Heart left ventricle (tissue), 16 donors: Measurements from ENCODE around the gene BICD1. TPM values are rescaled to one million over a fixed set of nuclear protein-coding genes. Genes with fewer than 3 reads are reported as not detected.

Source experiments
- ATAC-seq, 4 donors: fragments of 200-7000 bp; cut with Tn5 transposase; one replicate each; pipeline ENCODE4 v1.9.1; 2020 to 2022; ENCODE audit warnings: moderate library complexity in 4 of 4, mild to moderate bottlenecking in 3 of 4, moderate number of reproducible peaks in 1 of 4
- DNase-seq, 5 donors: peaks; one replicate each; pipeline ENCODE4 v3.0.0-alpha.2; 2020
- H3K27ac ChIP-seq, 12 donors: fragments of 200-600 bp; sonication (generic) in 4 of 12; one replicate each; pipeline versions ENCODE4 v1.5.0 to v1.8.0; 2016 to 2022; ENCODE audit warnings: mild to moderate bottlenecking in 2 of 12
- H3K27me3 ChIP-seq, 9 donors: fragments of 200-600 bp; sonication (generic) in 2 of 9; one replicate each; pipeline versions ENCODE4 v1.5.1 to v1.8.0; 2016 to 2022; ENCODE audit warnings: mild to moderate bottlenecking in 3 of 9
- H3K36me3 ChIP-seq, 9 donors: fragments of 200-600 bp; sonication (generic) in 2 of 9; one replicate each; pipeline versions ENCODE4 v1.5.0 to v1.8.0; 2018 to 2022; ENCODE audit warnings: mild to moderate bottlenecking in 2 of 9
- H3K4me1 ChIP-seq, 12 donors: fragments of 200-600 bp; sonication (generic) in 4 of 12; one replicate each; pipeline versions ENCODE4 v1.5.0 to v1.8.0; 2016 to 2022; ENCODE audit warnings: mild to moderate bottlenecking in 3 of 12
- H3K4me3 ChIP-seq, 12 donors: fragments of 200-600 bp; sonication (generic) in 4 of 12; one replicate each; pipeline versions ENCODE4 v1.5.0 to v1.8.0; 2017 to 2022; ENCODE audit warnings: mild to moderate bottlenecking in 9 of 12, moderate library complexity in 4 of 12
- H3K9me3 ChIP-seq, 12 donors: fragments of 200-600 bp; sonication (generic) in 4 of 12; one replicate each; pipeline versions ENCODE4 v1.5.0 to v1.8.0; 2016 to 2022; ENCODE audit warnings: mild to moderate bottlenecking in 1 of 12
- CTCF ChIP-seq, 12 donors: fragments of 200-600 bp; sonication (generic) in 4 of 12; IDR thresholded peaks; one replicate each; pipeline versions ENCODE4 v1.5.0 to v1.8.0; 2018 to 2022; ENCODE audit warnings: antibody characterized with exemption in 12 of 12, mild to moderate bottlenecking in 5 of 12
- POLR2A ChIP-seq, 2 donors: fragments of 450-650 bp; IDR thresholded peaks; one replicate each; pipeline ENCODE4 v1.6.1; 2017; ENCODE audit warnings: antibody characterized with exemption in 2 of 2, mild to moderate bottlenecking in 2 of 2, moderate library complexity in 2 of 2
- WGBS, 4 donors: extraction: QIAGEN DNeasy Blood & Tissue Kit in 2 of 4; methylation state at CpG; one replicate each; pipeline versions ENCODE4 v1.1.5 to v1.1.7; 2013 to 2018; 5-methylcytosine and 5-hydroxymethylcytosine counted together
- intact Hi-C, 10 donors: fragments of 100-400 bp; cut with DNase I; formaldehyde crosslinking; loops; one replicate each; pipeline versions ENCODE4 v1.11.1 to v1.14.2; 2022
- polyA plus RNA-seq, 2 donors: library from polyadenylated mRNA; stranded (reverse); fragments of 200-250 nt; gene quantifications; one replicate each; pipeline ENCODE4 v1.2.3, GENCODE V29; 2013
- total RNA-seq, 9 donors: library from RNA; depleted of rRNA in 2 of 9; stranded (reverse); fragments of >200 nt in 2 of 9; fragmentation: NEBNext Ultra II Directional in 3 of 9; extraction: Animal tissue kit (Norgen Biotek cat#: 25700) in 3 of 9; gene quantifications; one replicate each; pipeline versions ENCODE4 v1.1.0 to v1.2.4, GENCODE V29; 2016 to 2023
- donor health status: ischemic (EF 13 %, LVEDD 7.1; RV severe dilation, severe dysfunction).
- donor health status: healthy with polysubstance abuse.
- donor health status: DM: no; HTN: yes; CAD: no.
- donor health status: DM: no; HTN: no; CAD: no.
- donor health status: ischemic (EF 25% LVEDD 6.9; RV normal size, moderate dysfunction).
- donor health status: ischemic (EF 25% LVEDD 5.7; RV mildly dilated, moderate dysfunction).
- donor health status: healthy.
- donor health status: DM: yes; HTN: yes; CAD: no.
- donor health status: ischemic (EF 35%, LVEDD 5.7; RV mildly dilated, moderate dysfunction).
- donor health status: nonischemic (EF 11% LVEDD 7.7; RV severe dilation, severe dysfunction).
- donor health status: DM: yes; HTN: yes; CAD: no.
- donor health status: PGD.
- donor health status: ischemic (EF 29% LVEDD 5.4; RV normal size, mild dysfunction).
- donor health status: nonischemic (EF 23%, LVEDD 6.1; RV moderate dilation, normal function).

Gene BICD1
- total and polyA plus RNA-seq, 11 donors: 2.1 to 16.3 (median 7.0) TPM

GRCh38 chr12:32140877-32141276 is 34.2 kb downstream of the BICD1 start:
- TF ChIP-seq POLR2A (IDR thresholded peaks at IDR 0.05): no peak
- no peak for TF ChIP-seq CTCF (IDR thresholded peaks at IDR 0.05)
- intact Hi-C loops: no loop called here

GRCh38 chr12:32145096-32145495 is 38.4 kb downstream of the BICD1 start:
- ATAC-seq (no peak), DNase-seq (no peak)
- Histone ChIP-seq H3K4me1 (peaks cover 0 to 6% (median under 1%) of the 10 kb centered on the region in 12 donors), H3K36me3 (no peaks in the 10 kb centered on the region), H3K27ac (no peak overlapping the region), H3K27me3 (no peaks in the 10 kb centered on the region), H3K9me3 (peaks cover 0 to 5% (median 0%) of the 10 kb centered on the region in 12 donors), H3K4me3 (no peak overlapping the region)
- TF ChIP-seq POLR2A (IDR thresholded peaks at IDR 0.05) (no peak), CTCF (IDR thresholded peaks at IDR 0.05) (no peak)
- 54 to 95% (median 90%) methylated on average over 1 of the region's 1 CpG for WGBS, 4 donors
- intact Hi-C loops: no loop called here

More at GRCh38 chr12:32140877-32141276, 34.2 kb downstream of the BICD1 start:
- Histone ChIP-seq H3K36me3 (no peaks in the 10 kb centered on the region), H3K4me3 (peak overlapping the region in 9 of 12 donors; percentile 20 to 59 (median 45)), H3K27me3 (no peaks in the 10 kb centered on the region), H3K9me3 (no peaks in the 10 kb centered on the region), H3K27ac (no peak overlapping the region), H3K4me1 (peaks cover 0 to 18% (median 1%) of the 10 kb centered on the region in 12 donors)
- 80 to 89% (median 82%) methylated on average over 12 of the region's 12 CpGs for WGBS, 4 donors
- ATAC-seq: no peak
- DNase-seq: no peak

DNA sequence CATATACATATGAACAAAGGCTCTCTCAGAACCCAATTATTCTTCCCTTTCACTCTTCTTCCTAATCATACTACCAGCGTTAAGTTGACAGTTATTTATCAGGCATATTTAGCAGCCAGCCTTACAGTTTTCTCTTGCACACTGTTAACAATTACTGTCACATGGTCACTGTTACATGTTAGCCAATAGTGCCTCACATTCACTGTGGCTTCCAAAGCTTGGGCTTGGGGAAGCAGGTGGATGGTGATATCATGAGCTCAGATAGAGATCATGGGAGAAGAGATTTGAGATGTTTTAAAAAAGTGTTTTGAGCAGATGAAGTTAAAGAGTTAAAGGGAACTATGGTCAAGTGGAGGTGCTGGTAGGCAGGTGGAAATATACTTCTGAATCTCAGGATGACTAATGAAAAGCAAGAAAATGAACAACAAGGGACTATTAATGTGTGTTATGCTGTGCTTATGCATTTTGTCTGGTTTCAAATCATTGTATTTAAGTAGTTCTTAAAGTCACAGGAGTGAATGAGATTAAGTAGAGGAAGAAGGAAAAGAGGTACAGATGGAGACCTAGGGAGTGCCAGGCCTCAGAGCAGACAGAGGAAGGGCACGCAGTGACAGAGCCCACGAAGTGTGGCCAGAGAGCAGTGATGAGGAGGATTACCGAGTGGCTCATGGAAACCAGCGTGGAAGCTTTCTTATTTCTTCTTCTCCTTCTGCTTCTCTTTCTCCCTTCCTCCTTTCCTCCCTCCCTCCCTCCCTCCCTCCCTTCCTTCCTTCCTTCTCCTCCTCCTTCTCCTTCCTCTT is 39.6 kb downstream of the BICD1 start:
- 65 to 72% (median 67%) methylated on average over 5 of the region's 5 CpGs for WGBS, 4 donors
- ATAC-seq (no peak), DNase-seq (no peak)
- intact Hi-C loops: no loop called here
- TF ChIP-seq CTCF (IDR thresholded peaks at IDR 0.05) (no peak), POLR2A (IDR thresholded peaks at IDR 0.05) (no peak)
- no peaks in the 10 kb centered on the region for H3K36me3 ChIP-seq
- peaks cover 0 to 5% (median 0%) of the 10 kb centered on the region in 12 donors for H3K9me3 ChIP-seq
- H3K27me3 ChIP-seq: no peaks in the 10 kb centered on the region
- no peak overlapping the region for H3K4me3 ChIP-seq
- H3K27ac ChIP-seq: no peak overlapping the region
- H3K4me1 ChIP-seq: peaks cover 0 to 4% (median 0%) of the 10 kb centered on the region in 12 donors

- ATAC-seq (no peak), DNase-seq (no peak)
- Histone ChIP-seq H3K4me1 (peaks cover 0 to 4% (median 0%) of the 10 kb centered on the region in 12 donors), H3K9me3 (peaks cover 0 to 5% (median 0%) of the 10 kb centered on the region in 12 donors), H3K4me3 (no peak overlapping the region), H3K36me3 (no peaks in the 10 kb centered on the region), H3K27me3 (no peaks in the 10 kb centered on the region), H3K27ac (no peak overlapping the region)
- no peak for TF ChIP-seq CTCF (IDR thresholded peaks at IDR 0.05)
- TF ChIP-seq POLR2A (IDR thresholded peaks at IDR 0.05): no peak
- WGBS, 4 donors: 88 to 95% (median 91%) methylated on average over 4 of the region's 4 CpGs
- intact Hi-C loops: no loop called here
These were observed 41.7 kb downstream of the BICD1 start for GRCh38 chr12:32148372-32148771.
